Panc1 (cell line): ENCODE results near the gene FKBP2. TPM values are rescaled to one million over a fixed set of nuclear protein-coding genes. Genes with fewer than 3 reads are reported as not detected.

Experiments used
- total RNA-seq: library from RNA; stranded (reverse); gene quantifications from one replicate; pipeline ENCODE4 v1.2.1, GENCODE V29; 2021; ENCODE audit not compliant: unreplicated experiment

Gene FKBP2
- total RNA-seq, 1 experiment from 2014 or later, result 71.8 TPM

Other genes starting within 250 kb of the FKBP2 start
- 0.51 TPM for gene FLRT1, start 205.2 kb upstream of the FKBP2 start, total RNA-seq
- 16.8 TPM for gene MACROD1, start 75.0 kb upstream of the FKBP2 start, total RNA-seq
- gene STIP1, start 54.9 kb upstream of the FKBP2 start, total RNA-seq, result 344 TPM
- gene FERMT3, start 34.4 kb upstream of the FKBP2 start, total RNA-seq, result 2.9 TPM
- gene TRPT1, start 14.9 kb upstream of the FKBP2 start, total RNA-seq, result 66.1 TPM
- 98.8 TPM for gene NUDT22, start 14.8 kb upstream of the FKBP2 start, total RNA-seq
- 41.0 TPM for gene DNAJC4, start 10.5 kb upstream of the FKBP2 start, total RNA-seq
- 101 TPM for gene VEGFB, start 6.5 kb upstream of the FKBP2 start, total RNA-seq
- gene PPP1R14B, start 5.8 kb downstream of the FKBP2 start, total RNA-seq, result 261 TPM
- 41.2 TPM for gene PLCB3, start 10.4 kb downstream of the FKBP2 start, total RNA-seq
- 77.7 TPM for gene BAD, start 43.6 kb downstream of the FKBP2 start, total RNA-seq
- gene GPR137, start 44.8 kb downstream of the FKBP2 start, total RNA-seq, result 183 TPM
- gene KCNK4, start 50.2 kb downstream of the FKBP2 start, total RNA-seq, result 1.1 TPM
- gene CATSPERZ, start 59.3 kb downstream of the FKBP2 start, total RNA-seq, result 0.64 TPM
- gene ESRRA, start 64.4 kb downstream of the FKBP2 start, total RNA-seq, result 81.6 TPM
- gene TRMT112, start 76.5 kb downstream of the FKBP2 start, total RNA-seq, result 341 TPM
- gene PRDX5, start 77.0 kb downstream of the FKBP2 start, total RNA-seq, result 492 TPM
- gene CCDC88B, start 99.1 kb downstream of the FKBP2 start, total RNA-seq, result 17.1 TPM
- gene RPS6KA4, start 118.1 kb downstream of the FKBP2 start, total RNA-seq, result 74.0 TPM